Cortex of kidney (tissue), 1 donor: ENCODE measurements around the gene FAM50A.

ENCODE experiments used
- DNase-seq: peaks from one replicate; lab custom pipeline; 2025; lab: John Stamatoyannopoulos, UW

FAM50A gene

GRCh38 chrX:154466036-154466435 lies 22.1 kb downstream of the FAM50A start:
- DNase-seq, result no peak

- no peak for DNase-seq
These were observed 23.0 kb downstream of the FAM50A start for GRCh38 chrX:154466907-154467306.

GRCh38 chrX:154467556-154467955 lies 23.6 kb downstream of the FAM50A start:
- no peak for DNase-seq

GRCh38 chrX:154468217-154468616 lies 24.3 kb downstream of the FAM50A start:
- DNase-seq, result no peak

GRCh38 chrX:154469114-154469513 lies 25.2 kb downstream of the FAM50A start:
- no peak for DNase-seq

GRCh38 chrX:154469880-154470279 lies 25.9 kb downstream of the FAM50A start:
- DNase-seq, result no peak

- DNase-seq, result no peak
These were observed 26.5 kb downstream of the FAM50A start for GRCh38 chrX:154470434-154470833.

- DNase-seq, result no peak
These were observed 27.1 kb downstream of the FAM50A start for GRCh38 chrX:154470914-154471568.

GRCh38 chrX:154471839-154472684 lies 28.1 kb downstream of the FAM50A start:
- DNase-seq, result no peak

GRCh38 chrX:154472685-154473632 lies 29.0 kb downstream of the FAM50A start:
- DNase-seq, result no peak

GRCh38 chrX:154473683-154474082 lies 29.7 kb downstream of the FAM50A start:
- DNase-seq, result no peak

GRCh38 chrX:154476821-154477220 lies 32.9 kb downstream of the FAM50A start:
- no peak for DNase-seq

GRCh38 chrX:154477891-154478477 lies 34.0 kb downstream of the FAM50A start:
- no peak for DNase-seq

GRCh38 chrX:154478728-154479622 lies 35.0 kb downstream of the FAM50A start, which contains the start of gene LAGE3:
Gene LAGE3 (minus strand): TSS chrX:154479281. CDS start chrX:154478915, 366 bp downstream.
- no peak for DNase-seq

- DNase-seq, result no peak
These were observed 37.3 kb downstream of the FAM50A start for GRCh38 chrX:154481195-154481594.

- no peak for DNase-seq
These were observed 38.1 kb downstream of the FAM50A start for GRCh38 chrX:154481911-154482601.

GRCh38 chrX:154482786-154483185 lies 38.8 kb downstream of the FAM50A start:
- no peak for DNase-seq

GRCh38 chrX:154483325-154483724 lies 39.4 kb downstream of the FAM50A start:
- DNase-seq, result no peak

GRCh38 chrX:154484255-154485149 lies 40.6 kb downstream of the FAM50A start:
- DNase-seq, result no peak
